NCI-H446 (cell line): ENCODE results near the gene ZNF135.

ENCODE experiments used
- DNase-seq, 2 experiments: peaks; one replicate each; lab custom pipeline; 2025; lab: John Stamatoyannopoulos, UW

ZNF135 gene

GRCh38 chr19:58095328-58095727, 36.2 kb downstream of the ZNF135 start:
- DNase-seq, result no peak

DNA sequence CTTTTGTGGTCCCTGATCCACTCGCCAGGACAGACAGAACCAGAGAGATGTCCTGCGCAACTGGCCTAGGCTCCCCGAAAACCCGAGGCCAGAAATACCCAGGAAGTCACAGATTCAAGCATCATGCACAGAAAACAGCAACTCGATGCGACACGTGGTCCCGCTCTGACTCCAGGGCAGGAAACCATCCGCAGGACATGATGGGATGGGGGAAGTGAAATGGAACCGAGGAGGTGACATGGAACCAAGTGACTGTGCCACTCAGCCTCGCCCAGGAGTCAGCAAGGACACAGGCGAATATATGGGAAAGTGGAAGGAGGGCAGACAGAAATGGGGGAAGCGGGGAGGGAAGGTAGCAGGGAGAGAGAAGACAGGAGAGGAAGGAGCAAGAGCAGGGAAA, 37.8 kb downstream of the ZNF135 start:
- DNase-seq, result no peak

DNA sequence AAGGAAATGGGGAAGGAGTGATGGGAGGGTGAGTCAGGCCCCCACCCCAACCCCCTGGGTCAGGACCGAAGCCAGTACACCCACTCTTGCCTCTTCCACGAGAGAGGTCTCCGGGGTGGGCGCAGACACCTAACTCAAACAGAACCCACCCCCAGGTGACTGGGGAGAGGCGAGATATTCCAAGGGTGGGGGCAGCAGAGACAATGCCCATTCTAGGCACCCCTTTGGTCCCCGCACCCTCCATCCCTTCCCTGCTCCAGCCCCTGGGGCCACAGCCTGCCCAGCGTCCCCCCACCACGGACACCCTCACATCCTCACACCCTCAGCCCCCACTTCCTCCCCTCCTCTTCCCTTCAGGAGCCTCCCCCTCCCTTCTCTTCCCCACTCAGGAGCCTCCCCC, 38.3 kb downstream of the ZNF135 start:
- DNase-seq, result no peak

GRCh38 chr19:58097781-58098681, 38.9 kb downstream of the ZNF135 start, which contains the start of gene ZSCAN18:
Gene ZSCAN18, minus strand, starts transcription at chr19:58098231. Its CDS starts 7,964 bp downstream, at chr19:58090267.
- peak; percentile 12 to 71 for DNase-seq

DNA sequence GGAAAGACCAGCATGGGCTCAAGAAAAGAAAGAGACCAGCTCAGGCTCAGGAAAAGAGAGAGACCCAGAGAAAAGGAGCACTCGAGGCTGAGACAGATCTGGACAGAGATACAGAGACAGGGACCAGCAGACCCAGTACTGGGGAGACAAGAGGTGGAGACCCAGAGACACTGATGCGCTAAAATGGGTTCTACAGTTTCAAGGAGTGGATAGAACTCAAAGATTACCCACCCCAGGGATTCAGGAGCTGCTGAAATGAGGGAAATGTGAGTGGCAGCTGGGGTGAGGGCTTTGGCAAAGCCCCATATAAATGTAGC, 39.6 kb downstream of the ZNF135 start:
- DNase-seq, result no peak

- no peak for DNase-seq
Measured at GRCh38 chr19:58107778-58108545, 48.9 kb downstream of the ZNF135 start.

DNA sequence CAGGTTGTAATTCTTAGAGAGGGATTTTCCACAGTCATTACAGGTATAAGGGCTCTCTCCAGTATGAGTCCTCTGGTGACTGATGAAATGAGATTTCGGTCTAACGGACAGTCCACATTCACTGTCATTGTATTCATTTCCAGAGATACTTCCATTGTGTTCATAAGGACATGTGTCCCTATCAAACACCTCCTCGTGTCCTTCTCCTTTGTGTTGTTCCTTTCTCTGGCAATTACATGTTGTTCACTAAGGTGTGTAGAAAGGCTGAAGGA, 49.4 kb downstream of the ZNF135 start:
- no peak for DNase-seq

- DNase-seq, result no peak
Measured at GRCh38 chr19:58117841-58118575, 58.9 kb downstream of the ZNF135 start.

DNA sequence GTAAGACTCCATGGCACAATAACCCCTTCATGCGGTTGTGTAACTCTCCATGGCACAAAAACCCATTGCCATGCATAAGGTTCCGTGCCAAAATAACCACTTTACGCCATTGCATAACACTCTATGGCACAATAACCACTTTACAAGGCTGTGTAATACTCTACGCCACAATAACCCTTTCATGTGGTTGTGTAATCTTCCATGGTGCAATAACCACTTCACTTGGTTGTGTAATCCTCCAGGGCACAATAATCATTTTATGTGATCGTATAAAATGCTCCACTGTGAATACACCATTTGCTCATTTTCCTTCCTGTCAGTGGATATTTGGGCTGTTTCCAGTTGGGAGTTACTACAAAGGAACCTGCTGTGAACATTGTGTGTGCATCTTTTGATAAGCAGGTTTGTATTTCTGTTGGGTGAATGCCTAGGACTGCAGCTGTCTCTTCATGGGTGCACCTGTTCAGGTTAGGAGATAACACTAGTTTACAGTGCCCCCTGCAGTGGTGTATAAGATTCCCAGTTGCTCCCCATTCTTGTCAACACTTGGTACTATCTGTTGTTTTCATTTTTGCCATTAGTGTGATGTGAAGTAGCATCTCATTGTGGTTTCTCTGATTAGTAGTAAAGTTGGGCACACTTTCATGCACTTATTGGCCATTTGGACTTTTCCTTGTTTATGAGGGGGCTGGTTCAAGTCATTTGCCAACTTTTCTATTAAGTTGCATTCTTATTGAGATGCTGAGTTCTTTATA, 60.1 kb downstream of the ZNF135 start:
- no peak for DNase-seq
